ENCODE results near the gene KCNIP4. TPM values are rescaled to one million over a fixed set of nuclear protein-coding genes. Genes with fewer than 3 reads are reported as not detected.

Gene KCNIP4
- total RNA-seq, 8 experiments from 2014 or later = 1.7 to 18.5 (median 10.8) TPM

GRCh38 chr4:21271439-21272052 is 677.0 kb downstream of the KCNIP4 start:
- 0 to 65% (median 42%) methylated on average over 2 to 4 of the region's 4 CpGs; no CpG with 5 or more reads in 1 of the 10 experiments for WGBS, 10 experiments
- H3K27ac ChIP-seq = no peak overlapping the region
- peak in 5 of 8 experiments; percentile 30 to 80 (median 74) for ATAC-seq (replicated peaks in 6 of 8)
- no peak overlapping the region for H3K4me3 ChIP-seq
- in situ Hi-C loops (cut with MboI; ENCODE audit: low pct_unique_long_range_greater_than_20kb in 2 of 9, low sequenced_read_pairs in 9 of 9, unreplicated experiment in 9 of 9) = no loop called here
- peaks cover 0 to 31% of the 10 kb centered on the region in 2 donors for H3K4me1 ChIP-seq (replicated peaks in 1 of 2)

GRCh38 chr4:21248331-21248730 is 700.2 kb downstream of the KCNIP4 start:
- WGBS, 10 experiments = 0 to 86% (median 59%) methylated on average over 2 to 4 of the region's 4 CpGs
- Histone ChIP-seq H3K27ac (no peak overlapping the region), H3K4me3 (no peak overlapping the region), H3K4me1 (replicated peaks in 1 of 2) (peaks cover 0 to 2% of the 10 kb centered on the region in 2 donors)
- in situ Hi-C loops (cut with MboI; ENCODE audit: low pct_unique_long_range_greater_than_20kb in 2 of 9, low sequenced_read_pairs in 9 of 9, unreplicated experiment in 9 of 9) = no loop called here
- peak in 1 of 8 experiments; percentile 30 for ATAC-seq (replicated peaks in 6 of 8)

- H3K4me1 ChIP-seq (replicated peaks in 1 of 2) = no peaks in the 10 kb centered on the region
- no peak for ATAC-seq (replicated peaks in 6 of 8)
- H3K27ac ChIP-seq = no peak overlapping the region
- in situ Hi-C loops (cut with MboI; ENCODE audit: low pct_unique_long_range_greater_than_20kb in 2 of 9, low sequenced_read_pairs in 9 of 9, unreplicated experiment in 9 of 9) = no loop called here
- no peak overlapping the region for H3K4me3 ChIP-seq
- 25 to 100% (median 50%) methylated on average over 1 to 2 of the region's 2 CpGs; no CpG with 5 or more reads in 3 of the 10 experiments for WGBS, 10 experiments
Observed at GRCh38 chr4:21242163-21242562, 706.4 kb downstream of the KCNIP4 start.

GRCh38 chr4:21226637-21227538 is 721.7 kb downstream of the KCNIP4 start:
- H3K4me3 ChIP-seq = no peak overlapping the region
- in situ Hi-C loops (cut with MboI; ENCODE audit: low pct_unique_long_range_greater_than_20kb in 2 of 9, low sequenced_read_pairs in 9 of 9, unreplicated experiment in 9 of 9) = no loop called here
- H3K27ac ChIP-seq = no peak overlapping the region
- 0 to 100% (median 39%) methylated on average over 1 to 2 of the region's 2 CpGs; no CpG with 5 or more reads in 2 of the 10 experiments for WGBS, 10 experiments
- H3K4me1 ChIP-seq (replicated peaks in 1 of 2) = peaks cover 0 to 3% of the 10 kb centered on the region in 2 donors
- ATAC-seq (replicated peaks in 6 of 8) = no peak

GRCh38 chr4:21211846-21212245 is 736.7 kb downstream of the KCNIP4 start:
- ATAC-seq (replicated peaks in 6 of 8) = no peak
- in situ Hi-C loops (cut with MboI; ENCODE audit: low pct_unique_long_range_greater_than_20kb in 2 of 9, low sequenced_read_pairs in 9 of 9, unreplicated experiment in 9 of 9) = no loop called here
- no peak overlapping the region for H3K27ac ChIP-seq
- no peak overlapping the region for H3K4me3 ChIP-seq
- peaks cover 5 to 6% of the 10 kb centered on the region in 2 donors for H3K4me1 ChIP-seq (replicated peaks in 1 of 2)

GRCh38 chr4:21209860-21210259 is 738.7 kb downstream of the KCNIP4 start:
- WGBS, 10 experiments = 0 to 62% (median 18%) methylated on average over 1 to 2 of the region's 2 CpGs
- ATAC-seq (replicated peaks in 6 of 8) = peak in 5 of 8 experiments; percentile 44 to 80 (median 72)
- Histone ChIP-seq H3K4me1 (replicated peaks in 1 of 2) (peaks cover 6 to 9% of the 10 kb centered on the region in 2 donors), H3K4me3 (no peak overlapping the region), H3K27ac (no peak overlapping the region)
- in situ Hi-C loops (cut with MboI; ENCODE audit: low pct_unique_long_range_greater_than_20kb in 2 of 9, low sequenced_read_pairs in 9 of 9, unreplicated experiment in 9 of 9) = no loop called here

- ATAC-seq (replicated peaks in 6 of 8) = peak in 3 of 8 experiments; percentile 31 to 37 (median 32)
- H3K4me3 ChIP-seq = no peak overlapping the region
- 0 to 82% (median 60%) methylated on average over 2 to 6 of the region's 6 CpGs; no CpG with 5 or more reads in 1 of the 10 experiments for WGBS, 10 experiments
- H3K27ac ChIP-seq = no peak overlapping the region
- in situ Hi-C loops (cut with MboI; ENCODE audit: low pct_unique_long_range_greater_than_20kb in 2 of 9, low sequenced_read_pairs in 9 of 9, unreplicated experiment in 9 of 9) = no loop called here
- H3K4me1 ChIP-seq (replicated peaks in 1 of 2) = peaks cover 0 to 9% of the 10 kb centered on the region in 2 donors
Observed at GRCh38 chr4:21205821-21206531, 742.6 kb downstream of the KCNIP4 start.

- no peak overlapping the region for H3K27ac ChIP-seq
- peaks cover 0 to 4% of the 10 kb centered on the region in 2 donors for H3K4me1 ChIP-seq (replicated peaks in 1 of 2)
- WGBS, 10 experiments = 0 to 100% (median 57%) methylated on average over 1 of the region's 1 CpG; no CpG with 5 or more reads in 6 of the 10 experiments
- H3K4me3 ChIP-seq = no peak overlapping the region
- ATAC-seq (replicated peaks in 6 of 8) = no peak
- in situ Hi-C loops (cut with MboI; ENCODE audit: low pct_unique_long_range_greater_than_20kb in 2 of 9, low sequenced_read_pairs in 9 of 9, unreplicated experiment in 9 of 9) = no loop called here
Observed at GRCh38 chr4:21203416-21203815, 745.2 kb downstream of the KCNIP4 start.

- Histone ChIP-seq H3K27ac (no peak overlapping the region), H3K4me3 (no peak overlapping the region), H3K4me1 (replicated peaks in 1 of 2) (peaks cover 0 to 4% of the 10 kb centered on the region in 2 donors)
- in situ Hi-C loops (cut with MboI; ENCODE audit: low pct_unique_long_range_greater_than_20kb in 2 of 9, low sequenced_read_pairs in 9 of 9, unreplicated experiment in 9 of 9) = no loop called here
- WGBS, 10 experiments = 0 to 72% (median 40%) methylated on average over 1 to 3 of the region's 3 CpGs; no CpG with 5 or more reads in 7 of the 10 experiments
- ATAC-seq (replicated peaks in 6 of 8) = no peak
Observed at GRCh38 chr4:21202959-21203358, 745.6 kb downstream of the KCNIP4 start.

GRCh38 chr4:21198683-21199082 is 749.9 kb downstream of the KCNIP4 start:
- 19 to 100% (median 91%) methylated on average over 1 to 4 of the region's 4 CpGs; no CpG with 5 or more reads in 4 of the 10 experiments for WGBS, 10 experiments
- Histone ChIP-seq H3K27ac (no peak overlapping the region), H3K4me3 (no peak overlapping the region), H3K4me1 (replicated peaks in 1 of 2) (no peaks in the 10 kb centered on the region)
- ATAC-seq (replicated peaks in 6 of 8) = no peak
- in situ Hi-C loops (cut with MboI; ENCODE audit: low pct_unique_long_range_greater_than_20kb in 2 of 9, low sequenced_read_pairs in 9 of 9, unreplicated experiment in 9 of 9) = no loop called here

- in situ Hi-C loops (cut with MboI; ENCODE audit: low pct_unique_long_range_greater_than_20kb in 2 of 9, low sequenced_read_pairs in 9 of 9, unreplicated experiment in 9 of 9) = no loop called here
- H3K4me3 ChIP-seq = no peak overlapping the region
- no peak overlapping the region for H3K27ac ChIP-seq
- peak in 1 of 8 experiments; percentile 22 for ATAC-seq (replicated peaks in 6 of 8)
- peaks cover 0 to 13% of the 10 kb centered on the region in 2 donors for H3K4me1 ChIP-seq (replicated peaks in 1 of 2)
- WGBS, 10 experiments = 9 to 82% (median 63%) methylated on average over 3 to 6 of the region's 6 CpGs
Observed at GRCh38 chr4:21195682-21196081, 752.9 kb downstream of the KCNIP4 start.

- H3K27ac ChIP-seq = no peak overlapping the region
- ATAC-seq (replicated peaks in 6 of 8) = no peak
- H3K4me1 ChIP-seq (replicated peaks in 1 of 2) = peaks cover 0 to 16% of the 10 kb centered on the region in 2 donors
- in situ Hi-C loops (cut with MboI; ENCODE audit: low pct_unique_long_range_greater_than_20kb in 2 of 9, low sequenced_read_pairs in 9 of 9, unreplicated experiment in 9 of 9) = no loop called here
- no peak overlapping the region for H3K4me3 ChIP-seq
- WGBS, 10 experiments = 50 to 100% (median 86%) methylated on average over 1 to 2 of the region's 2 CpGs
Observed at GRCh38 chr4:21192367-21192766, 756.2 kb downstream of the KCNIP4 start.

- no peak overlapping the region for H3K27ac ChIP-seq
- H3K4me3 ChIP-seq = no peak overlapping the region
- H3K4me1 ChIP-seq (replicated peaks in 1 of 2) = peaks cover 0 to 16% of the 10 kb centered on the region in 2 donors
- WGBS, 10 experiments = 0 to 78% (median 40%) methylated on average over 1 to 5 of the region's 6 CpGs; no CpG with 5 or more reads in 2 of the 10 experiments
- in situ Hi-C loops (cut with MboI; ENCODE audit: low pct_unique_long_range_greater_than_20kb in 2 of 9, low sequenced_read_pairs in 9 of 9, unreplicated experiment in 9 of 9) = no loop called here
- ATAC-seq (replicated peaks in 6 of 8) = peak in 5 of 8 experiments; percentile 77 to 91 (median 90)
Observed at GRCh38 chr4:21191317-21191716, 757.3 kb downstream of the KCNIP4 start.

Data from motor neuron (in vitro differentiated cells).